GM18526 (cell line): ENCODE data around the gene ZNF550.

Experiments
- POLR2A ChIP-seq: IDR thresholded peaks from 3 replicates; pipeline ENCODE4 v1.6.1; 2011; ENCODE audit not compliant: insufficient read length; ENCODE audit errors: extremely low read depth

ZNF550 gene

GRCh38 chr19:57558525-57558924 lies 1.1 kb downstream of the ZNF550 start:
- TF ChIP-seq POLR2A: no peak

- TF ChIP-seq POLR2A: no peak
Observed at GRCh38 chr19:57557659-57558058, 2.0 kb downstream of the ZNF550 start.

GRCh38 chr19:57552432-57552831 lies 7.2 kb downstream of the ZNF550 start:
- TF ChIP-seq POLR2A: no peak

GRCh38 chr19:57546513-57546912 lies 13.2 kb downstream of the ZNF550 start:
- no peak for TF ChIP-seq POLR2A

GRCh38 chr19:57537953-57538547 lies 21.6 kb downstream of the ZNF550 start:
- TF ChIP-seq POLR2A: no peak

- peak; percentile 71 for TF ChIP-seq POLR2A
Observed at GRCh38 chr19:57527136-57527881, 32.4 kb downstream of the ZNF550 start, which contains the start of gene ZNF549. Gene ZNF549, plus strand, starts transcription at chr19:57527356. Its CDS starts 218 bp downstream, at chr19:57527574.

- TF ChIP-seq POLR2A: no peak
Observed at GRCh38 chr19:57515255-57515654, 44.4 kb downstream of the ZNF550 start.

- no peak for TF ChIP-seq POLR2A
Observed at GRCh38 chr19:57512845-57513244, 46.8 kb downstream of the ZNF550 start.

GRCh38 chr19:57511484-57511883 lies 48.2 kb downstream of the ZNF550 start:
- no peak for TF ChIP-seq POLR2A

- TF ChIP-seq POLR2A: no peak
Observed at GRCh38 chr19:57506163-57506562, 53.5 kb downstream of the ZNF550 start.

- peak; percentile 93 for TF ChIP-seq POLR2A
Observed at GRCh38 chr19:57499680-57500395, 59.8 kb downstream of the ZNF550 start, which contains the start of gene ZNF773. Gene ZNF773, plus strand, starts transcription at chr19:57499938. Its CDS starts 143 bp downstream, at chr19:57500081.

- peak; percentile 69 for TF ChIP-seq POLR2A
Observed at GRCh38 chr19:57487477-57488298, 72.0 kb downstream of the ZNF550 start, which contains the start of gene ZNF419. Gene ZNF419, plus strand, starts transcription at chr19:57487750. Its CDS starts 201 bp downstream, at chr19:57487951.
